ENCODE measurements around the gene RPL13A. TPM values are rescaled to one million over a fixed set of nuclear protein-coding genes. Genes with fewer than 3 reads are reported as not detected.

The RPL13A gene
- total and polyA plus RNA-seq, 9 of the 15 experiments (the other 6 are each of a cell fraction or from before 2014, with no cell fraction given) = 1,744 to 5,482 (median 2,949) TPM

DNA sequence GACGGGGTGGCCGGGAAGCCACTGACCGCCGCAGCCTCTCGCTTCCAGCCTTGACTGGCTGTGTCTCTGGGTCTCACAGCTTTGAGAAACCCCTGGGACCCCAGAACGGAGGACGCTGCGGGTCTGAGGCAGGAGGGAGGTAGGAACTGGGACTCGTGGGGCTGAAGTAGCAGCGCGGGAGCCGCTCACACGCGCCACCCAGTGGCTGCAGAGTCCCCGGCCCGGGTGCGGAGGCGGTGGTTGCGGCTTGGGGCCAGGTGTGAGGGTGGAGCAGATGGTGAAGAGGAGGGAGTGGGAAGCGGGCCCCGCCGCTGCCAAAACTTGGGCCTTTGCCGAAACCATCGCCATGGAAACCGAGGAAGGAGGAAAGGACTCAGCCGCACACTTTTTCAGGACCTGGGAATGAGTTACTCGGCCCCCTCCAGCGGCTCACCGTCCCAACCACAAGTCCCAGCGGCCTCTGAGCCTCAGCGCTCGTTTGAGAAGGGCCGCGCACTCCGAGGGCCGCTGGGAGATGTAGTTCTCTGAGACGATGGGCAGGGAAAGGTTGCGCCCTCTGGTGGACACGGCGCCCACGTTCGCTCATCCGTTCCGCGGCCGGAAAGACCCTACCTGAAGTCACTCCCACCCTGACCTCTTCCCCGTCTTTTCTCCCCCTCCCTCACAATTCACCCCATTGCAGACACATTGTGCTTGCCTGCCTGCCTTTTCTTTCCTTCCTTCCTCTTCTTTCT lies 43.9 kb upstream of the RPL13A start (continued):
- TF ChIP-seq CHAMP1 (IDR thresholded peaks at IDR 0.05) = no peak
- TF ChIP-seq L3MBTL2 (IDR thresholded peaks at IDR 0.05) = peak; percentile 86
- TF ChIP-seq ZNF76 (CRISPR knock-in tag; IDR thresholded peaks at IDR 0.05; ENCODE audit: borderline replicate concordance) = 0 out of 2 replicates have a peak, but pooled peaks have one; percentile 21
- TF ChIP-seq NCOA2 (IDR thresholded peaks at IDR 0.05; ENCODE audit: partially characterized antibody in 2 of 2) = no peak
- TF ChIP-seq HMGXB4 (CRISPR knock-in tag; IDR thresholded peaks at IDR 0.05) = peak; percentile 43; the same call in 1 of the 2 replicates
- peak; percentile 89; the same call in 1 of the 2 replicates for TF ChIP-seq RB1 (IDR thresholded peaks at IDR 0.05; ENCODE audit: low read depth)
- no peak for TF ChIP-seq DACH1 (IDR thresholded peaks at IDR 0.05; ENCODE audit: partially characterized antibody)
- peak; percentile 99 for TF ChIP-seq ZBTB7A (IDR thresholded peaks at IDR 0.05; ENCODE audit: borderline replicate concordance, control insufficient read depth, low read depth, low read length)
- TF ChIP-seq MYBL2 (IDR thresholded peaks at IDR 0.05; ENCODE audit: low read depth) = no peak
- TF ChIP-seq MYBL2 (CRISPR knock-in tag; IDR thresholded peaks at IDR 0.05; ENCODE audit: borderline replicate concordance) = no peak
- no peak for TF ChIP-seq HIVEP1 (CRISPR knock-in tag; IDR thresholded peaks at IDR 0.05)
- TF ChIP-seq BCOR (IDR thresholded peaks at IDR 0.05) = peak; percentile 42; the same call in 1 of the 2 replicates
- TF ChIP-seq, protein P1, sequence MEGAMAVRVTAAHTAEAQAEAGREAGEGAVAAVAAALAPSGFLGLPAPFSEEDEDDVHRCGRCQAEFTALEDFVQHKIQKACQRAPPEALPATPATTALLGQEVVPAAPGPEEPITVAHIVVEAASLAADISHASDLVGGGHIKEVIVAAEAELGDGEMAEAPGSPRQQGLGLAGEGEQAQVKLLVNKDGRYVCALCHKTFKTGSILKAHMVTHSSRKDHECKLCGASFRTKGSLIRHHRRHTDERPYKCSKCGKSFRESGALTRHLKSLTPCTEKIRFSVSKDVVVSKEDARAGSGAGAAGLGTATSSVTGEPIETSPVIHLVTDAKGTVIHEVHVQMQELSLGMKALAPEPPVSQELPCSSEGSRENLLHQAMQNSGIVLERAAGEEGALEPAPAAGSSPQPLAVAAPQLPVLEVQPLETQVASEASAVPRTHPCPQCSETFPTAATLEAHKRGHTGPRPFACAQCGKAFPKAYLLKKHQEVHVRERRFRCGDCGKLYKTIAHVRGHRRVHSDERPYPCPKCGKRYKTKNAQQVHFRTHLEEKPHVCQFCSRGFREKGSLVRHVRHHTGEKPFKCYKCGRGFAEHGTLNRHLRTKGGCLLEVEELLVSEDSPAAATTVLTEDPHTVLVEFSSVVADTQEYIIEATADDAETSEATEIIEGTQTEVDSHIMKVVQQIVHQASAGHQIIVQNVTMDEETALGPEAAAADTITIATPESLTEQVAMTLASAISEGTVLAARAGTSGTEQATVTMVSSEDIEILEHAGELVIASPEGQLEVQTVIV (CRISPR knock-in tag; IDR thresholded peaks at IDR 0.05; ENCODE audit: borderline replicate concordance) = no peak
- peak; percentile 71; the same call in 1 of the 2 replicates for TF ChIP-seq MTA3 (IDR thresholded peaks at IDR 0.05; ENCODE audit: borderline replicate concordance)
- TF ChIP-seq, protein P2, sequence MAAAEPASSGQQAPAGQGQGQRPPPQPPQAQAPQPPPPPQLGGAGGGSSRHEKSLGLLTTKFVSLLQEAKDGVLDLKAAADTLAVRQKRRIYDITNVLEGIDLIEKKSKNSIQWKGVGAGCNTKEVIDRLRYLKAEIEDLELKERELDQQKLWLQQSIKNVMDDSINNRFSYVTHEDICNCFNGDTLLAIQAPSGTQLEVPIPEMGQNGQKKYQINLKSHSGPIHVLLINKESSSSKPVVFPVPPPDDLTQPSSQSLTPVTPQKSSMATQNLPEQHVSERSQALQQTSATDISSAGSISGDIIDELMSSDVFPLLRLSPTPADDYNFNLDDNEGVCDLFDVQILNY (CRISPR knock-in tag; IDR thresholded peaks at IDR 0.05) = no peak
- TF ChIP-seq SMAD4 (CRISPR knock-in tag; conservative IDR thresholded peaks at IDR 0.05) = peak; percentile 80
- peak; percentile 58; the same call in 1 of the 2 replicates for TF ChIP-seq POLR2A (conservative IDR thresholded peaks at IDR 0.05)
- TF ChIP-seq ZEB2 (IDR thresholded peaks at IDR 0.05) = peak; percentile 73; the same call in 1 of the 2 replicates
- peak; percentile 56 for TF ChIP-seq ZBTB2 (IDR thresholded peaks at IDR 0.05)
- TF ChIP-seq ZNF79 (CRISPR knock-in tag; IDR thresholded peaks at IDR 0.05; ENCODE audit: low read depth) = no peak
